DMS79 (cell line): Measurements from ENCODE around the gene CPT1C.
"Not testable (repeated sequence)": the region's sequence is repeated elsewhere in the genome, so short reads cannot be mapped to it uniquely, and the experiment has no call there.

Source experiments
- DNase-seq: peaks from one replicate; lab custom pipeline; 2025; lab: John Stamatoyannopoulos, UW

CPT1C gene

DNA sequence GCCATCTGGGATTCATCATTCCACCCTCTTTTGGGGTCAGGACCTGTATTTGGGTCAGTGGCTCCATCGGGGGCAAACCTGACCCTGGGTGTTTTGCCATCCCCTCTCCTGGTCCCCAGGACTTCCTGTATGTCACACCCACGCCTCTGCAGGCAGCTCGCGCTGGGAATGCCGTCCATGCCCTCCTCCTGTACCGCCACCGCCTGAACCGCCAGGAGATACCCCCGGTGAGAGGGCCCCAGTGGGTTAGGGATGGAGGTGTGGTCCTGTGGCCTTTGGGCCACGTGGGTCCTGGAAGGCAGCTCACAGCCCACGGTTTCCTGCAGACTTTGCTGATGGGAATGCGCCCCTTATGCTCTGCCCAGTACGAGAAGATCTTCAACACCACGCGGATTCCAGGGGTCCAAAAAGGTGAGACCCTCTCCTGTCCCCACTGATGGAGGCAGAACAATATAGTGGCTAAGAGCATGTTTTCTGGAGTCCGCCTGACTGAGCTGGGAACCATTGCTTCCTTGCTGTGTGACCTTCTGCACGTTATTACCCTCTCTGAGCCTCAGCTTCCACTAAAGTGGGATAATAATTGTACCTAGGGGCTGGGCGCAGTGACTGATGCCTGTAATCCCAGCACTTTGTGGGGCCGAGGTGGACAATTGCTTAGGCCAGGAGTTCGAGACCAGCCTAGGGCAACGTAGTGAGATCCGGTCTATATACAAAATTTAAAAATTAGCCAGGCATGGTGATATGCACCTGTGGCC lies 14.1 kb downstream of the CPT1C start:
- no peak for DNase-seq

DNA sequence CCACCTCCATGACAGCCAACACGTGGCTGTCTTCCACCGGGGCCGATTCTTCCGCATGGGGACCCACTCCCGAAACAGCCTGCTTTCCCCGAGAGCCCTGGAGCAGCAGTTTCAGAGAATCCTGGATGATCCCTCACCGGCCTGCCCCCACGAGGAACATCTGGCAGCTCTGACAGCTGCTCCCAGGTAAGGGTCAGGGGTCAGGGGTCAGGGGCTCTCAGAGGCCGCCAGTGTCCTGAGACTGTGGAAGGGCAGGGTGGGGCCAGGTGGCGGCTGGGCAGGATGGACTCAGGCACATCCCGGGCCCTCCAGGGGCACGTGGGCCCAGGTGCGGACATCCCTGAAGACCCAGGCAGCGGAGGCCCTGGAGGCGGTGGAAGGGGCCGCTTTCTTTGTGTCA lies 15.0 kb downstream of the CPT1C start:
- no peak for DNase-seq

DNA sequence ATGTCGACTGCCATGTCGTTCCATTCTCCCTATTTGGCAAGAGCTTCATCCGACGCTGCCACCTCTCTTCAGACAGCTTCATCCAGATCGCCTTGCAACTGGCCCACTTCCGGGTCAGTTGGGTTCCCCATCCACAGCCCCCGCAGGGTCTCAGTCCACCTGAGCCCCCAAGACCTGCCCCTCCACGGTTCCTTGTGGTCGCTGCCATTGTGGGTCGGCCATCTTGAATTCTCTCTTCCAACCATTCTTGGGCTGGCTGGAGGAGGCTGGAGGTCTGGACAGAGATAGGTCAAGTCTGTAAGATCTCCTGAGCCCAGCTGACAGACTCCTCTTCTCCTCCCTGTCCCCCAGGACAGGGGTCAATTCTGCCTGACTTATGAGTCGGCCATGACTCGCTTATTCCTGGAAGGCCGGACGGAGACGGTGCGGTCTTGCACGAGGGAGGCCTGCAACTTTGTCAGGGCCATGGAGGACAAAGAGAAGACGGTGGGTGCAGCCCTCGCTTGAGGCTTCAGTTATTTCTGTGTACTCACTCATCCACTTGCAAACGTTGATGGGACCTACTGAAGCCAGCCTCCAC lies 19.5 kb downstream of the CPT1C start:
- DNase-seq, result no peak

- no peak for DNase-seq
These were observed 21.5 kb downstream of the CPT1C start for GRCh38 chr19:49712397-49712859.

DNA sequence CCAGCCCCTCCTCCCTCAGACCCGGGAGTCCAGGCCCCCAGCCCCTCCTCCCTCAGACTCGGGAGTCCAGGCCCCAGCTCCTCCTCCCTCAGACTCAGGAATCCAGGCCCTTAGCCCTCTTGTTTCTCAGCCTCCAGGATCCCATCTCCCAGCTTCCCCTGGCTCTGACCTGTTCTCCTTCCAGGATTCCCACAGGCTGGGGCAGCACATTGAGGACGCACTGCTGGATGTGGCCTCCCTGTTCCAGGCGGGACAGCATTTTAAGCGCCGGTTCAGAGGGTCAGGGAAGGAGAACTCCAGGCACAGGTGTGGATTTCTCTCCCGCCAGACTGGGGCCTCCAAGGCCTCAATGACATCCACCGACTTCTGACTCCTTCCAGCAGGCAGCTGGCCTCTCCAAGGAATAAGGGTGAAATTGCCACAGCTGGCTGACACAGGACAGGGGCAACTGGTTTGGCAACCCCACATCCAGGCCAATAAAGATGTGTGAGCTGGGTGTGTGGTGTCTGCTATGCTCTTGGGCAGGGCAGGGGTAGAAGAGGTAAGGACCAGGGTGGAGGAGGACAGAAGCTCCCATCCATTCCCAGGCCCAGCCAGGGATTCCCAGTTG lies 22.4 kb downstream of the CPT1C start:
- DNase-seq, result no peak

- peak; percentile 15 for DNase-seq
These were observed 25.2 kb downstream of the CPT1C start for GRCh38 chr19:49716154-49716553.

DNA sequence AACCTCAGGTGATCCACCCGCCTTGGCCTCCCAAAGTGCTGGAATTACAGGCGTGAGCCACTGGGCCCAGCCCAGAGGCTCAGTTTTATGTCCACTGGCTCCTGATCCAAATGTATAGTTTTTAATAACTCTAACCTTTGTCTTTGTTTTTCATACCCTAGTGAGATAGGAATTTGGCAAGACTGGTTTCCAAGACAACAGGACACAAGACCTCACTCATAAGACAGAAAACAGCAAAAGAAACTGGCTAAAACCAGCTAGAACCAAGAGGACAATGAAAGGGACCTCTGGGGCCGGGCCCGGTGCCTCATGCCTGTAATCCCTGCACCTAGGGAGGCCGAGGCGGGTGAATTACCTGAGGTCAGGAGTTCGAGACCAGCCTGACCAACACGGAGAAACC lies 27.6 kb downstream of the CPT1C start:
- no peak for DNase-seq

DNA sequence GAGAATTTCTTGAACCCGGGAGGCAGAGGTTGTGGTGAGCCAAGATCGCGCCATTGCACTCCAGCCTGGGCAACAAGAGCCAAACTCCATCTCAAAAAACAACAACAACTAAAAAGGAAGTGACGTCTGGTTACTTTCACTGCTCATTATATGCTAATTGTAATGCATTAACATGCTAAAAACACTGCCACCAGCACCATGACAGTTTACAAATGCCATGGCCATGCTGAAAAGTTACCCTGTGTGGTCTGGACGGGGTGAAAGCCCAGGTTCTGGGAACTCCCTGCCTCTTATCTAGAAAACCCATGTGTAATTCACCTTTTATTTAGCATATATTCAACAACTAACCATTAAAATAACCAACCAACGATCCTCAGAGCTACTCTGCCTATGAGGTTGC lies 28.1 kb downstream of the CPT1C start:
- no peak for DNase-seq

DNA sequence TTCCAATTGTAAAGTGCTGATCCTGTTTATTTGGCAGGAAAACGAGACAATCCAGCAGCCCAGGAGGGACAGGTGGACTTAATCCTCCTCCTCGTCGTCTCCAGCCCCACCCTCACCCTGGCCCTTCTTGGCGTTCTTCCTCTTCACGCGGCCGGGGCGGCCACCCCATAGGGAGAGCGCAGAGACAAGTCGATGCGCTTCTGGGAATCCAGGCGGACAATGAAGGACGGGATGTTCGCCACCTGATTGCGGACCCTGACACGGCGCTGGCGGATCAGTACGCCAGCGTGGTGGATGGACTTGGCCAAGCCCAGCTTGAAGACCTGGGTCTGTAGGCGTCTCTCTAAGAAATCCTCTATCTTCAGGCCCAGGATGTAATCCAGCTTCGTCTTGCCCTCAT lies 28.5 kb downstream of the CPT1C start:
- not testable (repeated sequence) for DNase-seq

GRCh38 chr19:49727217-49728030 lies 36.5 kb downstream of the CPT1C start:
- no peak for DNase-seq

GRCh38 chr19:49730166-49730565 lies 39.2 kb downstream of the CPT1C start:
- no peak for DNase-seq

GRCh38 chr19:49738268-49738667 lies 47.4 kb downstream of the CPT1C start:
- no peak for DNase-seq

GRCh38 chr19:49739098-49739497 lies 48.2 kb downstream of the CPT1C start:
- DNase-seq, result no peak

GRCh38 chr19:49739933-49740332 lies 49.0 kb downstream of the CPT1C start:
- DNase-seq, result no peak

GRCh38 chr19:49741210-49741844 lies 50.4 kb downstream of the CPT1C start:
- no peak for DNase-seq

GRCh38 chr19:49744946-49745381 lies 54.0 kb downstream of the CPT1C start:
- no peak for DNase-seq

- no peak for DNase-seq
These were observed 55.5 kb downstream of the CPT1C start for GRCh38 chr19:49746206-49746958.

DNA sequence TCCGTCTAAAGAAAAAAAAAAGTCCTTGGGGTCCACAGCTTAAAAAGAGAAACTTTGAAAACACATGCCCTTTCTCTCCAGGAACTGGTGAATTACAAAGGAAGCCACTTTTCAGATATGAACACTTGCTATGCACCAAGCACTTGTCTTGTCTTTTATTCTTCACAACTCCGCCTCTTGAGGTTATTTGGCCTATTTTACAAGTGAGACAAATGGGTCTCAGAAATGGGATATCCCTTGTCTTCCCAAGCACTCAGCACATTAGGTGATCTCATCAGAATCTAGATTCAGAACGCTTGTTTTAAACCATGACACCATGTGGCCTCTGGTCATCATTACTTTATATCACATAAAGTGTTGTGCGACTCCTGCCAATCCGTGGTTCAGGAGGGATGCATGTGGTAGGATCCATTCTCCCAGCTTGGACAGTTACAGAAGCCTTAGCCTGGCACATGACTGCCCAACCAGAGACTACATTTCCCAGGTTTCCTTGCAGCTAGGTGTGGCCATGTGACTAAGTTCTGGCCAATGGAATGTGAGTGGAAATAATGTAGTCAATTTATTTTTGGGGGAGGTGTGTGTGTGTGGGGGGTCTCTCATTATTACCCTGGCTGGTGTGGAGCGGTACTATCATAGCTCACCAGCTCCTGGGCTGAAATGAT lies 58.3 kb downstream of the CPT1C start:
- no peak for DNase-seq

- DNase-seq, result no peak
These were observed 58.9 kb downstream of the CPT1C start for GRCh38 chr19:49749771-49750170.

GRCh38 chr19:49752701-49753100 lies 61.8 kb downstream of the CPT1C start:
- no peak for DNase-seq

DNA sequence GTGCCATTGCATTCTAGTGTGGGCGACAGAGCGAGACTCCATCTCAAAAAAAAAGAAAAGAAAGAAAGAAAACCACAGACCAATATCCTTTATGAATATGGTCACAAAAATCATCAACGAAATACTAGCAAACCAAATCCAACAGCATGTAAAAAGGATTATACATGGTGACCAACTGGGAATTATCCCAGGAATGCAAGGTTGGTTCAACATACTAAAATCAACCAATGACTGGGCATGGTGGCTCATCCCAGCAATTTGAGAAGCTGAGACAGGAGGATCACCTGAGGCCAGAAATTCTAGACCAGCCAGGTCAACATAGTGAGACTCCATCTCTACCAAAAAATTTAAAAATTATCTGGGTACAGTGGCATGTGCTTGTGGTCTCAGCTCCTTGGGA lies 65.0 kb downstream of the CPT1C start:
- DNase-seq, result no peak
